GM21526 (cell line): ENCODE data around the gene WFDC1.

ENCODE experiments used
- ATAC-seq: cut with Tn5 transposase; IDR thresholded peaks from one replicate; pipeline ENCODE4 v1.9.1; 2021; ENCODE audit warnings: moderate library complexity; ENCODE audit not compliant: unreplicated experiment, low FRiP score

The WFDC1 gene

GRCh38 chr16:84299734-84300440 lies 5.2 kb downstream of the WFDC1 start:
- ATAC-seq, result no peak

GRCh38 chr16:84302111-84302954 lies 7.7 kb downstream of the WFDC1 start:
- no peak for ATAC-seq

- ATAC-seq, result no peak
Measured at GRCh38 chr16:84303023-84303422, 8.3 kb downstream of the WFDC1 start.

- ATAC-seq, result no peak
Measured at GRCh38 chr16:84303516-84303915, 8.8 kb downstream of the WFDC1 start.

- no peak for ATAC-seq
Measured at GRCh38 chr16:84306564-84306963, 11.9 kb downstream of the WFDC1 start.

GRCh38 chr16:84307209-84307954 lies 12.7 kb downstream of the WFDC1 start:
- no peak for ATAC-seq

- no peak for ATAC-seq
Measured at GRCh38 chr16:84308120-84308519, 13.4 kb downstream of the WFDC1 start.

- ATAC-seq, result no peak
Measured at GRCh38 chr16:84310642-84311041, 16.0 kb downstream of the WFDC1 start.

- ATAC-seq, result no peak
Measured at GRCh38 chr16:84312783-84313382, 18.2 kb downstream of the WFDC1 start.

- no peak for ATAC-seq
Measured at GRCh38 chr16:84313921-84314320, 19.2 kb downstream of the WFDC1 start.

GRCh38 chr16:84314373-84314772 lies 19.7 kb downstream of the WFDC1 start:
- ATAC-seq, result no peak

GRCh38 chr16:84314814-84315213 lies 20.1 kb downstream of the WFDC1 start:
- ATAC-seq, result no peak

- ATAC-seq, result no peak
Measured at GRCh38 chr16:84315422-84315821, 20.7 kb downstream of the WFDC1 start.

- no peak for ATAC-seq
Measured at GRCh38 chr16:84318091-84318975, 23.7 kb downstream of the WFDC1 start.

- no peak for ATAC-seq
Measured at GRCh38 chr16:84319146-84319760, 24.6 kb downstream of the WFDC1 start.

- ATAC-seq, result no peak
Measured at GRCh38 chr16:84320511-84320910, 25.8 kb downstream of the WFDC1 start.

- ATAC-seq, result no peak
Measured at GRCh38 chr16:84321932-84322331, 27.3 kb downstream of the WFDC1 start.

GRCh38 chr16:84322749-84323148 lies 28.1 kb downstream of the WFDC1 start:
- no peak for ATAC-seq

- ATAC-seq, result no peak
Measured at GRCh38 chr16:84323606-84324005, 28.9 kb downstream of the WFDC1 start.
